GM04504 (cell line): ENCODE results near the gene IGFN1.

Source experiments
- DNase-seq: peaks from one replicate; pipeline ENCODE4 v3.0.0-alpha.2; 2012; ENCODE audit warnings: low read depth

The IGFN1 gene

DNA sequence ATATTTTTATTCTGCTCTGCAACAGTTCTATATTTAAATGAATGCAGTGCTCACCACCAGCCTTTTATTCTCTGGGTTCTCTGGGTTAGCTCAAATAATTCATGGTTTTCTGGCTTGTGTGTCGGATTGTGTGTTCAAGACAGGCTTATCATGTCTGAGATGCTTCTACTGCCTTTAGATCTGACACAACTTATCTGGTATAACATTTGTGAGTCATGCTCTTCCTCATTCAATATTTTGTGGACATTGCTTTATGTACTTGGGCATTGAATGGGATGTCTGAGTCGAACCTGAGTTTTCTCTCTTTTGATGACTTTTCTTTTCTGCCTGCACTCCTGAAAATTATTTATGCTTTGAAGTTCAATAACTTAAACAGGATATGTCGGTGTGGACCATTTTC lies 75.1 kb downstream of the IGFN1 start:
- no peak for DNase-seq

DNA sequence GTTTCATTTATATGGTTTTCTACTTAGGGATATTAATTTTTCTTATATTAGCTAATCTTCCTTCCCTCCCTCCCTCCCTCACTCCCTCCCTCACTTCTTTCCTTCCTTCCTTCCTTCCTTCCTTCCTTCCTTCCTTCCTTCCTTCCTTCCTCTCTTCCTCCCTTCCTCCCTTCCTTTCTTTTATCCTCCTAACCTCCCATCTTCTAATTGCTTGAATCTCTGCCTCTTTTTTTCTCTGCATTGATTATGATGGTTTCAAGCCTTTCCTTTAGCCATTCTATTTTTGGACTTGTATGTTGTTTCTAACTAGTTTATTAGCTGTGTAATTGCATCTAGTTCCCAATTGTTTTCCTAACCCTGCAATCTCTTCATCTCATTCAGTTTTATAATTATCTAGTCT lies 75.7 kb downstream of the IGFN1 start:
- no peak for DNase-seq

DNA sequence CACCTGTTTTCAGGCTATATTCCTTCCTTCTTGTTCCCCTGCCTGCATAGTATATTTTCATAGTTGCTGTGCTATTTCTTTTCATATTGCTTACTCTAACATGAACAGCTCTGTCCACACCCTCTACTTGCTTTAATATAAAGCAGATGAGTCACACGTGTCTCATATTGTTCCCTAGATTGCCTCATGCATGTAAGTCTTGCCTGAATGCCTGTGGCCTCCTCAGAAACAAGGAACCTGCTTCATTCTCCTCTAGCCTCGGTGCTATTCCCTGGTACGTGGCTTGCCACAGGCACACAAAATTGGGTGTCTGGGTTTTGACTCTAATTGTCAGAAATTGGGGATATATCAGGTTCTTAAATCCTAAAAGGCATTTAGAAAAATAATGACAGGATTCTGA lies 76.2 kb downstream of the IGFN1 start:
- peak; percentile 64 for DNase-seq

GRCh38 chr1:201267481-201268229 lies 77.0 kb downstream of the IGFN1 start:
- no peak for DNase-seq

DNA sequence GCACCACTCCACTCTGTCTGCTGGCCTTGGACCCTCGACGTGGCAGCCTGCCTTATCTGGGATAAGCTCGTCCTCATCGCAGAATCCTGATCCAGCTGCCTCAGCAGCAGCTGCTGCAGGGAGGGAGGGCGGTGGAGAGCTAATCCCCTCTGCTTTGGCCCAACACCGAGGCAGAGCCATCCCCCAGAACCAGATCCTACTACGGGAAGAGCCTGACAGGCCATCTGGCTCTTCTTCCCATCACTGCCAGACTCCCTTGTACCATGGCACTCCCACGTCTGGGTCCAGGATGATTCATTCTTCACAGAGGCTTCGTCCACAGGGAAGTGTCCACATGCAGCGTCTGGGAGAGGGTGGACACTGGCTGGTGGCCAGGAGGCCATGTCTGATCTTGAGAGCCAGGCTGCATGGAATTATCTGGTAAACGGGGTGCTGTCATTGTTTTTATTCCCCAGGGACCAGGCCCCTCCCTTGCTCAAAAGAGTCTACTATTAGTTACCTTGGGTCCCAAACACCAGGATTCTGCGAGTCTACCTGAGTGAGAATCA lies 78.1 kb downstream of the IGFN1 start:
- peak; percentile 48 for DNase-seq

- DNase-seq: no peak
These were observed 78.7 kb downstream of the IGFN1 start for GRCh38 chr1:201269281-201269680.

- DNase-seq: no peak
These were observed 79.3 kb downstream of the IGFN1 start for GRCh38 chr1:201269900-201270410.

- no peak for DNase-seq
These were observed 80.2 kb downstream of the IGFN1 start for GRCh38 chr1:201270616-201271390.

DNA sequence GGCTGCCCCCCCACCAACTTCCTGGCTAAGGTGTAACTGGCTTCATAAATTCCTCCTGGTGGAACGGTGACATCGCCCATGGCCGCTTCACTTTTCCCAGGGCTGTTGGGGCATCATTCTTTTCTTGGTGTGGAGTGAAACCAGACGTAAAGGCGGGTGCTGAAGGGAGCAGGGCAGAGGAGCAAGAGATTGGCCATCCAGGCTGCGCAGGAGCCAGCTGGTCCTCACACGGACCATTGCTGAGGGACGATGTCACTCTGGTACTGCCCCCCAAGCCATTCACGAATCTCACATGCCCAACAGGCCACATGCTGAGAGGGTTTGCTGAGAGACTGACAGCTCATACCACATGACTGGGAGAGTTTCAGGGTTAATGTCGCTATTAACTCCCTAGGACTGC lies 82.2 kb downstream of the IGFN1 start:
- no peak for DNase-seq

DNA sequence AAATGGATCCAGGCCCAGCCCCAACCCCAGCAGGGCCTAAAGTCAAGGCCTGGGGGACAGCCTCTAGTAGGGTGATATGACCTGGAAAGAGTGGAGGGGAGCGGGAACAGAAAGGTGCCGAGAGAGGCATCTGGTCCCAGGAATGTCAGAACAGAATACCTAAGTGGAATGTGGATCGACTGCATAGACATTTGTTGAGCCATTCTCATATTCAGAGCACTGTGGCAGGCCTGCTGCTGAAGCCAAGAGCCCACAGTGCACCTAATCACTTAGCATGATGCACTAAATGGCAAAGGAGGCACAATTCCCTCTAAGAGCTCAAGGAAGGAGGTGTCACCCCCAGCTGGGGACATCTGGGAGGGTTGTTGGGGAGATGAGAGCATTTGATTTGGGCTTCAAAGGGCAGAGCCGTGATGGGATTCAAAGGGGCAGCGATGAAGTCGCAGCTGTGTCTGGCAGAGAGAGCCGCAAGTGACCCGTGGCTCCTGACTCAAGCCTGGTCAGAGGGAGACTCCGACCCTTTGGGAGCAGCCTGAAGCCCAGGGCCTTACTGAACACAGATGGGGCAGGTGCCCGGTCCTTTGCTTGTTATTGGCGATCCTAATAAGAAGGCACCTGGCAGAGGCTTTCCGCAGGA lies 84.1 kb downstream of the IGFN1 start:
- no peak for DNase-seq

GRCh38 chr1:201275253-201275666 lies 84.6 kb downstream of the IGFN1 start:
- DNase-seq: peak; percentile 31

- no peak for DNase-seq
These were observed 86.3 kb downstream of the IGFN1 start for GRCh38 chr1:201276891-201277290.

DNA sequence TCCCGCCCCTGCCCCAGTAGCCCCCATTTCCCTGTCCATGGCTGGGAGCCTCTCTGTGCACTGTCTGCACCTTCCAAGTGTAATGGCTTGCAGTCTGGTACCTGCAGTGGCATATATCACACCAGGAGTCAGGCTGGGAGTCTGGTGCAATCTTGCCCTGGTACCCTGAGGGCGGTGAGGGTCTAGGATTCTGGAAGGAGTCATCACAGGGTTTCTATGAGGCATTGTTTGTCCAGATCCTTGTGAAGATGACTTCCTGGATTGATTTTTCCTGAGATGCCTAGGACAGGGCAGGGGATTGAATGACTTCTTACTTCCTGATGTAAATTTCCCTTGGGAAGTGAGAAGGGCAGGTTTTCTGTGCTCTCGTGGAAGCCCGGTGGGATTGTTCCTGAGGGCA lies 86.8 kb downstream of the IGFN1 start:
- no peak for DNase-seq
